Ovary (tissue), 9 donors: ENCODE data around the gene PVALB. TPM values are rescaled to one million over a fixed set of nuclear protein-coding genes. Genes with fewer than 3 reads are reported as not detected.

Experiments used
- DNase-seq, 5 donors: peaks; one replicate each; pipeline ENCODE4 v3.0.0-alpha.2; 2019 to 2020
- H3K27ac ChIP-seq, 2 donors: fragments of 200-600 bp; one replicate each; pipeline versions ENCODE4 v1.5.1 to v1.8.0; 2019 to 2022
- H3K27me3 ChIP-seq: fragments of 200-600 bp; one replicate; pipeline ENCODE4 v1.8.0; 2022
- H3K36me3 ChIP-seq: fragments of 200-600 bp; sonication (generic); one replicate; pipeline ENCODE4 v1.5.1; 2019
- H3K4me1 ChIP-seq: one replicate; pipeline ENCODE4 v1.8.1; 2013; ENCODE audit warnings: mild to moderate bottlenecking, moderate library complexity; ENCODE audit not compliant: insufficient read depth
- H3K4me3 ChIP-seq: fragments of 200-600 bp; sonication (generic); one replicate; pipeline ENCODE4 v1.5.1; 2017
- H3K9me3 ChIP-seq, 2 donors: fragments of 200-600 bp in 1 of 2; sonication (generic) in 1 of 2; one replicate each; pipeline versions ENCODE4 v1.5.1 to v1.8.1; 2013 to 2019; ENCODE audit warnings: mild to moderate bottlenecking in 1 of 2, moderate library complexity in 1 of 2
- EP300 ChIP-seq: sonication (generic); formaldehyde crosslinking; IDR thresholded peaks from one replicate; pipeline ENCODE4 v1.6.1; 2017; ENCODE audit warnings: antibody characterized with exemption
- POLR2A ChIP-seq: fragments of 450-650 bp; IDR thresholded peaks from one replicate; pipeline ENCODE4 v1.6.1; 2017; ENCODE audit warnings: antibody characterized with exemption, mild to moderate bottlenecking, moderate library complexity
- WGBS, 3 donors: extraction: QIAGEN DNeasy Blood & Tissue Kit in 1 of 3; methylation state at CpG; one replicate each; pipeline versions ENCODE4 v1.1.5 to v1.1.7; 2013 to 2017; 5-methylcytosine and 5-hydroxymethylcytosine counted together
- intact Hi-C, 4 donors: fragments of 100-400 bp; cut with DNase I; formaldehyde crosslinking; loops; one replicate each; pipeline versions ENCODE4 v1.11.0 to v1.15.1; 2022 to 2023
- polyA plus RNA-seq, 2 donors: library from polyadenylated mRNA; stranded (reverse); fragments of 200-250 nt in 1 of 2; fragments of 350-450 nt in 1 of 2; fragmentation: Illumina TruSeq in 1 of 2; extraction: RNeasy Lipid Tissue Mini Kit (QIAGEN cat#74804) in 1 of 2; gene quantifications; one replicate each; pipeline ENCODE4 v1.2.3, GENCODE V29; 2013 to 2014
- total RNA-seq, 7 donors: library from RNA; depleted of rRNA in 2 of 7; stranded (reverse); fragments of >200 nt in 2 of 7; fragmentation: NEBNext Ultra II Directional in 3 of 7; extraction: Animal tissue kit (Norgen Biotek cat#: 25700) in 3 of 7; gene quantifications; one replicate each; pipeline versions ENCODE4 v1.1.0 to v1.2.4, GENCODE V29; 2016 to 2023
- TF ChIP-seq, protein P1 (sequence below), 3 donors: fragments of 450-650 bp in 2 of 3; fragments of 200-600 bp in 1 of 3; IDR thresholded peaks; one replicate each; pipeline versions ENCODE4 v1.5.1 to v1.8.0; 2016 to 2022; ENCODE audit warnings: antibody characterized with exemption in 3 of 3, mild to moderate bottlenecking in 1 of 3
- donor health status: DM: no; HTN: no; CAD: no; lungs with moderate emphysema.
- donor health status: DM: no; HTN: no; CAD: no.
- donor health status: Bipolar disorder and iron deficiency.
- donor health status: DM: yes; HTN: yes; CAD: no.
- donor health status: DM: no; HTN: no; CAD: no.
- donor health status: DM: yes; HTN: yes; CAD: no.

The PVALB gene
- total and polyA plus RNA-seq, 9 donors: 0.41 to 0.47 TPM; not detected in 7

DNA sequence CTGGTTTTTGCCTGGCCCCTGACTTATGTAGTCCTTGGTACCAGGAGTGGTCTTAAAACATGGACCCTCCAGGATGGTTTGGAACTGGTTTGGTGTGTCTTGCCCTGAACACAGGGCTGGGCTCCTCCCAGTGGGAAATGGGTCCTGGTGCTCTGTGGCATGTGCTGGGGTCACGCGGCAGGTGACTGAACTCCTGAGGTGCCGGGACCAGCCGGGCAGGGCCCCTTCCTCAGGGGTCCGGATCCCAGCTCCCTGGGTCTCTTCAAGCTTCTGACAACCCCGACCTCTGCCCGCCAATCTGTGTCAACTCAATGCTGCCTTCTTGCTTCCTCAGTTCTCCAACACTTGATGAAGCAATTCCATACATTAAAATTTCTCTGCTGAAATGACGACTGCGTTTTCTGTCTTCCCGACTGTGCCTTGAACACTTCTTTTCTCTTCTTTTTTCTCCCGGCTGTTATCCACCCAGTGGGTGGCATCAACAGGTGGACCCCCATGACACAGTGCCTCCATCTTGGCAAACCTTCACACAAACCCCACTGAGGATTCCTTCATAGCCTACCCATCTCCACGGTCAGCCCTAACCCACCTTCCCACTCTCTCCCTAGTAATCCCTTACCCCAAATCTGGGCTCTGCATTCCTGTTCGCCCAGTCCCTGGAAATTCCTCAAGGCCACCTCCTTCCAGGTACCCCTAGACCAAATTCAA, 45.3 kb downstream of the PVALB start:
- DNase-seq: no peak
- H3K36me3 ChIP-seq: no peaks in the 10 kb centered on the region
- H3K4me3 ChIP-seq: no peak overlapping the region
- no peaks in the 10 kb centered on the region for H3K27me3 ChIP-seq
- intact Hi-C loops: loop anchor here in 2 of 4 donors (10.0 kb wide), 2 partner anchors 283 to 433 kb away; partner anchors contain the start of gene KCTD17 (in 1 of the 2)
- 94% methylated on average over 13 of the region's 13 CpGs for WGBS, 3 donors
- H3K9me3 ChIP-seq: no peaks in the 10 kb centered on the region
- no peak overlapping the region for H3K27ac ChIP-seq
- H3K4me1 ChIP-seq: peaks cover 1% of the 10 kb centered on the region
- TF ChIP-seq EP300: no peak
- TF ChIP-seq POLR2A: no peak
- TF ChIP-seq, protein P1, sequence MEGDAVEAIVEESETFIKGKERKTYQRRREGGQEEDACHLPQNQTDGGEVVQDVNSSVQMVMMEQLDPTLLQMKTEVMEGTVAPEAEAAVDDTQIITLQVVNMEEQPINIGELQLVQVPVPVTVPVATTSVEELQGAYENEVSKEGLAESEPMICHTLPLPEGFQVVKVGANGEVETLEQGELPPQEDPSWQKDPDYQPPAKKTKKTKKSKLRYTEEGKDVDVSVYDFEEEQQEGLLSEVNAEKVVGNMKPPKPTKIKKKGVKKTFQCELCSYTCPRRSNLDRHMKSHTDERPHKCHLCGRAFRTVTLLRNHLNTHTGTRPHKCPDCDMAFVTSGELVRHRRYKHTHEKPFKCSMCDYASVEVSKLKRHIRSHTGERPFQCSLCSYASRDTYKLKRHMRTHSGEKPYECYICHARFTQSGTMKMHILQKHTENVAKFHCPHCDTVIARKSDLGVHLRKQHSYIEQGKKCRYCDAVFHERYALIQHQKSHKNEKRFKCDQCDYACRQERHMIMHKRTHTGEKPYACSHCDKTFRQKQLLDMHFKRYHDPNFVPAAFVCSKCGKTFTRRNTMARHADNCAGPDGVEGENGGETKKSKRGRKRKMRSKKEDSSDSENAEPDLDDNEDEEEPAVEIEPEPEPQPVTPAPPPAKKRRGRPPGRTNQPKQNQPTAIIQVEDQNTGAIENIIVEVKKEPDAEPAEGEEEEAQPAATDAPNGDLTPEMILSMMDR (IDR thresholded peaks at IDR 0.05): no peak

DNA sequence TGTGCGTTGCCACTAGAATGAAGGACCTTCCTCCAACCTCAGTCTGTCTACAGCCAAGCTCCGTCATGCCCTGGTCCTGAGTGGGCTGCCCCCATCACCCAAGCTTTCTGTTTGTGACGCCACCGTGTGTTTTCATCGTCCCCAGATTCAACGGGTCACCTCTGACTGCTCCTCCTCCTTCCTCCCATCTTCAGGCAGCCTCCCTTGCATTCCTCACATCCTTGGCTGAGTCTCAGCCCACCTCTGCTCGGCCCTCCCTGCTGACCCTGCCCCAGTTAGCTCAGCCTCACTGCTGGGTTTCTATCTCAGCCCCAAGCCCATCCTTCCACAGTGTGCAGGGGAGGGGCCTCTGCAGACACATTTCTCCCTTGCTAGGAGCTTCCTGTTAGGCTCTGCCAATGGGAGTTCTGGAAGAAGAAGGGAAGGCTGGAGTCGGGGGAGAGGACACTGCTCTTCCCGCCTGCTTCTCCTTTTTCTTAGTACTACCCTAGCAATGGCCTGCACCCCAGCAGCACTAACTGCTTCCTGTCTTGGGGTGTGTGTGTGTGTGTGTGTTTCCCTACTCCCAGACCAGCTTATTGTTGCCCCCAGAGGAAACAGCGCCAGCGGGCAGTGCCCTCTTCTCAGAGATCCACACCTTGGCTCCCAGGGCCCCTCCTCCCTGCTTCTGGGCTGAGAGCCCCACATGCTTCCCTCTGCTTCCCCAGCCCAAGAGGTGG, 46.2 kb downstream of the PVALB start:
- no peaks in the 10 kb centered on the region for H3K36me3 ChIP-seq
- no peak overlapping the region for H3K4me3 ChIP-seq
- H3K27me3 ChIP-seq: no peaks in the 10 kb centered on the region
- TF ChIP-seq, protein P1 (IDR thresholded peaks at IDR 0.05): no peak
- TF ChIP-seq POLR2A (no peak), EP300 (no peak)
- 24 to 27% (median 25%) methylated on average over 11 of the region's 11 CpGs for WGBS, 3 donors
- H3K27ac ChIP-seq: no peak overlapping the region
- no peak for DNase-seq
- H3K9me3 ChIP-seq: no peaks in the 10 kb centered on the region
- intact Hi-C loops: loop anchor here in 2 of 4 donors (10.0 kb wide), 2 partner anchors 284 to 434 kb away; partner anchors contain the start of gene KCTD17 (in 1 of the 2)
- H3K4me1 ChIP-seq: peaks cover 1% of the 10 kb centered on the region

DNA sequence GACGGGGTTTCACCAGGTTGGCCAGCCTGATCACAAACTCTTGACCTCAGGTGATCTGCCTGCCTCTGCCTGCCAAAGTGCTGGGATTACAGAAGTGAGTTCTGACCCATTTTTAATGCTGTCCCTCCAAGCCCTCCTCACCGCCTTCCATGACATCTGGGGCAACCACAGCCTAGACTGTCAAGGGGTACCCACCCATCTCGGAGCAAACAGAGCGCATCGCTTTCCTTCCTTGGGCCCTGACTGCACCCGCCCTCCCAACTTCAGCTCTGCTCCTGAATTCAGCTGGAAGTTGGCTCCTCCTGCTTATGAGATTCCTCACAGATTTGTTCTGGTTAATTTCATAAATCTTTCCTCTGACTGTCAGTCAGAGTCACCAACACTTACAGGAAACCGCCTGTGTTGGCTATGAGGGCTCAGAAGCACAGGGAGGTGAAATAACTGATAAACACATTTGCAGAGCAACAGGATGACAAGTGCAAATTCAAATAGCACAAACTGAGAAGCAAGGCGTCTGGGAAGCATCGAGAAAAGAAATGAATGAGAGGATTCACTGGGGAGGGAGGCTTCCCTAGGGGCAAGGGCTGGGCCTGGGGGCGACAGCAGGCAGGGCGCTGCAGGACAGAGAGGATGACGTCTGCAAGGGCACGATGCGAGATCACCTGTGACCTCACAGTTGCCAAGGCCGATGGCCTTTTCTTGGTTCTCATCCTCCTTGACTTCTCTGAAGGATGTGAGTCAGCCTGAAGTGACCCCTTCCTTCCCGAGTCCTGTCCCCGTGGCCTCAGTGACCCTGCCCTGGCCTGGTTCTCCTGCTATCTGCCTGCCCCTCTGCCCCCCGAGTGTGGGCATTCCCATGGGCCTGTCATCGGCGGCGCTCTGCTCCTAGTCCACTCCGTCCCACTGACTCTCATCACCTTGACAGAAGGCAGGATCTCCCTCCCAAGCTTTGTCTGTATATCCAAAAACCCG, 47.0 kb downstream of the PVALB start:
- Histone ChIP-seq H3K27ac (no peak overlapping the region), H3K36me3 (no peaks in the 10 kb centered on the region), H3K4me3 (no peak overlapping the region), H3K4me1 (no peaks in the 10 kb centered on the region), H3K9me3 (no peaks in the 10 kb centered on the region), H3K27me3 (no peaks in the 10 kb centered on the region)
- no peak for DNase-seq
- TF ChIP-seq EP300 (no peak), POLR2A (no peak)
- TF ChIP-seq, protein P1 (IDR thresholded peaks at IDR 0.05): no peak
- intact Hi-C loops: loop anchor here in 2 of 4 donors (10.0 kb wide), 3 partner anchors 225 to 435 kb away; partner anchors contain the start of gene KCTD17 (in 1 of the 2)
- 54 to 57% (median 56%) methylated on average over 23 of the region's 23 CpGs for WGBS, 3 donors

DNA sequence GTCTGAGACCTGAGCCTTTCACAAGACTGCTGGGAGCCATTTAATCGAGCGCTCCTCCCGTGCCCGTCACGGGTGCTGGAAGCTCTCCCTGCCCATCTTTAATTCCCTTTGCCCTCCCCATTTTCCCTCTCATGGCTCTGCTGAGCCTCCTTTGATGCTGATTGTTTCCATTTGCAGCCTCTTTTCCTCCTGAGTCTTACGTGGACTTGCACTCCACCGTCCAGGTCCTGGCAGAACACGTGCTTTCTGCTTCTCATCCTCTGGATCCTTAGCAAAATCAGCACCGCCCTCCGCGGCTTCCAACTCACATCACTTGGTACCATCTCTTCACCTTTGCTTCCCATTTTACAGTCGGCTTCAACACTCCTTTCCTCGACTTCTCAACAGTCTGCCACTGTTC, 48.2 kb downstream of the PVALB start:
- no peaks in the 10 kb centered on the region for H3K36me3 ChIP-seq
- no peak overlapping the region for H3K27ac ChIP-seq
- WGBS, 3 donors: 87 to 93% (median 90%) methylated on average over 13 of the region's 13 CpGs
- H3K9me3 ChIP-seq: no peaks in the 10 kb centered on the region
- H3K27me3 ChIP-seq: no peaks in the 10 kb centered on the region
- DNase-seq: no peak
- no peaks in the 10 kb centered on the region for H3K4me1 ChIP-seq
- TF ChIP-seq EP300 (no peak), POLR2A (no peak)
- TF ChIP-seq, protein P1 (IDR thresholded peaks at IDR 0.05): no peak
- H3K4me3 ChIP-seq: no peak overlapping the region
- intact Hi-C loops: loop anchor here in 1 of 4 donors (10.0 kb wide), 1 partner anchor 224 kb away; no protein-coding TSS in a partner anchor
